Psoas muscle (tissue), 8 donors: Measurements from ENCODE around the gene PDE6A. TPM values are rescaled to one million over a fixed set of nuclear protein-coding genes. Genes with fewer than 3 reads are reported as not detected.
A peak's percentile ranks its signal among the peaks of the same experiment; 100 is the strongest.

Experiments
- ATAC-seq, 4 donors: fragments of 200-7000 bp; cut with Tn5 transposase; one replicate each; pipeline ENCODE4 v1.9.1; 2020; ENCODE audit warnings: moderate library complexity in 3 of 4, mild to moderate bottlenecking in 2 of 4
- DNase-seq, 2 donors: peaks; one replicate each; pipeline ENCODE4 v3.0.0-alpha.2; 2020
- H3K27ac ChIP-seq: fragments of 200-600 bp; one replicate; pipeline ENCODE4 v1.8.0; 2022
- H3K27me3 ChIP-seq, 3 donors: fragments of 200-600 bp in 1 of 3; one replicate each; pipeline versions ENCODE4 v1.6.1 to v1.8.0; 2013 to 2022; ENCODE audit warnings: low read length in 2 of 3, mild to moderate bottlenecking in 2 of 3, moderate library complexity in 1 of 3; ENCODE audit not compliant: insufficient read depth in 3 of 3
- H3K36me3 ChIP-seq, 2 donors: fragments of 200-600 bp in 1 of 2; one replicate each; pipeline versions ENCODE4 v1.6.1 to v1.8.0; 2013 to 2022; ENCODE audit warnings: low read depth in 1 of 2, mild to moderate bottlenecking in 1 of 2, moderate library complexity in 1 of 2; ENCODE audit not compliant: insufficient read depth in 1 of 2
- H3K4me1 ChIP-seq: fragments of 200-600 bp; one replicate; pipeline ENCODE4 v1.8.0; 2022
- H3K4me3 ChIP-seq: fragments of 200-600 bp; one replicate; pipeline ENCODE4 v1.8.0; 2022; ENCODE audit warnings: mild to moderate bottlenecking
- H3K9me3 ChIP-seq: fragments of 200-600 bp; one replicate; pipeline ENCODE4 v1.8.0; 2022
- CTCF ChIP-seq: fragments of 200-600 bp; IDR thresholded peaks from one replicate; pipeline ENCODE4 v1.8.0; 2022; ENCODE audit warnings: antibody characterized with exemption
- WGBS, 3 donors: extraction: QIAGEN DNeasy Blood & Tissue Kit; methylation state at CpG; one replicate each; pipeline versions ENCODE4 v1.1.6 to v1.1.7; 2013; 5-methylcytosine and 5-hydroxymethylcytosine counted together
- intact Hi-C, 2 donors: fragments of 100-400 bp; cut with DNase I; formaldehyde crosslinking; loops; one replicate each; pipeline versions ENCODE4 v1.11.0 to v1.14.2; 2022
- polyA plus RNA-seq, 3 donors: library from polyadenylated mRNA; stranded (reverse); fragments of 200-250 nt; gene quantifications; one replicate each; pipeline ENCODE4 v1.2.3, GENCODE V29; 2013
- total RNA-seq, 4 donors: library from RNA; stranded (reverse); fragmentation: NEBNext Ultra II Directional in 2 of 4; extraction: Animal tissue kit (Norgen Biotek cat#: 25700) in 2 of 4; gene quantifications; one replicate each; pipeline versions ENCODE4 v1.2.1 to v1.2.4, GENCODE V29; 2021 to 2023
- donor health status: healthy with polysubstance abuse.
- donor health status: DM: no; HTN: no; CAD: no; lungs with moderate emphysema.
- donor health status: Bipolar disorder and iron deficiency.
- donor health status: healthy.
- donor health status: DM: yes; HTN: yes; CAD: no.
- donor health status: DM: no; HTN: no; CAD: no.
- donor health status: DM: no; HTN: no; CAD: no.
- donor health status: DM: yes; HTN: yes; CAD: no.

PDE6A gene
- total and polyA plus RNA-seq, 7 donors, result 0.04 to 0.26 (median 0.10) TPM

- H3K4me1 ChIP-seq, result peaks cover 43% of the 10 kb centered on the region
- peak overlapping the region; percentile 35 for H3K4me3 ChIP-seq
- peaks cover 0 to 5% of the 10 kb centered on the region in 2 donors for H3K36me3 ChIP-seq
- no peak for DNase-seq
- TF ChIP-seq CTCF, result no peak
- H3K9me3 ChIP-seq, result no peaks in the 10 kb centered on the region
- peak overlapping the region; percentile 39 for H3K27ac ChIP-seq
- ATAC-seq, result no peak
- WGBS, 3 donors, result 52 to 70% (median 56%) methylated on average over 2 of the region's 2 CpGs
- intact Hi-C loops, result loop anchor here in 1 of 2 donors (10.0 kb wide), 1 partner anchor 55 kb away; no protein-coding TSS in a partner anchor
- no peaks in the 10 kb centered on the region for H3K27me3 ChIP-seq
These were observed 124.6 kb downstream of the PDE6A start for GRCh38 chr5:149820012-149820411.

GRCh38 chr5:149818116-149818515 is 126.5 kb downstream of the PDE6A start:
- no peaks in the 10 kb centered on the region for H3K27me3 ChIP-seq
- intact Hi-C loops, result no loop called here
- no peak overlapping the region for H3K27ac ChIP-seq
- no peak overlapping the region for H3K4me3 ChIP-seq
- DNase-seq (no peak), ATAC-seq (no peak)
- H3K36me3 ChIP-seq, result peaks cover 0 to 5% of the 10 kb centered on the region in 2 donors
- peaks cover 37% of the 10 kb centered on the region for H3K4me1 ChIP-seq
- no peak for TF ChIP-seq CTCF
- H3K9me3 ChIP-seq, result no peaks in the 10 kb centered on the region
- 80 to 93% (median 87%) methylated on average over 4 of the region's 4 CpGs for WGBS, 3 donors

- DNase-seq (no peak), ATAC-seq (no peak)
- Histone ChIP-seq H3K27ac (no peak overlapping the region), H3K4me1 (peaks cover 34% of the 10 kb centered on the region), H3K9me3 (no peaks in the 10 kb centered on the region), H3K36me3 (peaks cover 0 to 5% of the 10 kb centered on the region in 2 donors), H3K4me3 (no peak overlapping the region), H3K27me3 (no peaks in the 10 kb centered on the region)
- WGBS, 3 donors, result 69 to 89% (median 70%) methylated on average over 4 of the region's 4 CpGs
- TF ChIP-seq CTCF, result no peak
- intact Hi-C loops, result no loop called here
These were observed 127.0 kb downstream of the PDE6A start for GRCh38 chr5:149817539-149818060.

GRCh38 chr5:149816661-149817060 is 127.9 kb downstream of the PDE6A start:
- Histone ChIP-seq H3K27ac (no peak overlapping the region), H3K4me3 (no peak overlapping the region), H3K9me3 (no peaks in the 10 kb centered on the region), H3K4me1 (peaks cover 37% of the 10 kb centered on the region), H3K27me3 (no peaks in the 10 kb centered on the region), H3K36me3 (peaks cover 0 to 5% of the 10 kb centered on the region in 2 donors)
- 59 to 69% (median 65%) methylated on average over 2 of the region's 2 CpGs for WGBS, 3 donors
- DNase-seq, result no peak
- no peak for ATAC-seq
- intact Hi-C loops, result no loop called here
- no peak for TF ChIP-seq CTCF

- WGBS, 3 donors, result 81 to 92% (median 89%) methylated on average over 3 of the region's 3 CpGs
- Histone ChIP-seq H3K4me3 (no peak overlapping the region), H3K27ac (peak overlapping the region; percentile 71), H3K36me3 (no peaks in the 10 kb centered on the region), H3K9me3 (no peaks in the 10 kb centered on the region), H3K4me1 (peaks cover 67% of the 10 kb centered on the region), H3K27me3 (no peaks in the 10 kb centered on the region)
- DNase-seq (no peak), ATAC-seq (no peak)
- intact Hi-C loops, result no loop called here
- no peak for TF ChIP-seq CTCF
These were observed 133.1 kb downstream of the PDE6A start for GRCh38 chr5:149811453-149811852.
